GM19397 (cell line): ENCODE data around the gene SORCS2.

ENCODE experiments used
- ATAC-seq: cut with Tn5 transposase; IDR thresholded peaks from one replicate; pipeline ENCODE4 v1.9.1; 2021; ENCODE audit warnings: mild to moderate bottlenecking, moderate library complexity; ENCODE audit not compliant: unreplicated experiment

The SORCS2 gene

GRCh38 chr4:7709431-7709830 is 517.1 kb downstream of the SORCS2 start:
- no peak for ATAC-seq

- ATAC-seq = no peak
These were observed 517.8 kb downstream of the SORCS2 start for GRCh38 chr4:7710126-7710525.

GRCh38 chr4:7710576-7711306 is 518.4 kb downstream of the SORCS2 start:
- ATAC-seq = no peak

- ATAC-seq = no peak
These were observed 519.1 kb downstream of the SORCS2 start for GRCh38 chr4:7711307-7711963.

- no peak for ATAC-seq
These were observed 519.8 kb downstream of the SORCS2 start for GRCh38 chr4:7712021-7712671.

- no peak for ATAC-seq
These were observed 521.4 kb downstream of the SORCS2 start for GRCh38 chr4:7713757-7714156.

GRCh38 chr4:7714176-7714575 is 521.8 kb downstream of the SORCS2 start:
- no peak for ATAC-seq

GRCh38 chr4:7714738-7715137 is 522.4 kb downstream of the SORCS2 start:
- no peak for ATAC-seq

GRCh38 chr4:7715271-7716009 is 523.1 kb downstream of the SORCS2 start:
- no peak for ATAC-seq

- ATAC-seq = no peak
These were observed 523.8 kb downstream of the SORCS2 start for GRCh38 chr4:7716010-7716721.

- ATAC-seq = no peak
These were observed 524.8 kb downstream of the SORCS2 start for GRCh38 chr4:7717161-7717560.

GRCh38 chr4:7717946-7718490 is 525.7 kb downstream of the SORCS2 start:
- no peak for ATAC-seq

- ATAC-seq = no peak
These were observed 527.2 kb downstream of the SORCS2 start for GRCh38 chr4:7719354-7720174.

GRCh38 chr4:7721984-7722551 is 529.7 kb downstream of the SORCS2 start:
- no peak for ATAC-seq

GRCh38 chr4:7722766-7723387 is 530.5 kb downstream of the SORCS2 start:
- no peak for ATAC-seq

- no peak for ATAC-seq
These were observed 531.3 kb downstream of the SORCS2 start for GRCh38 chr4:7723625-7724024.

GRCh38 chr4:7725951-7726350 is 533.6 kb downstream of the SORCS2 start:
- ATAC-seq = no peak

- no peak for ATAC-seq
These were observed 534.5 kb downstream of the SORCS2 start for GRCh38 chr4:7726665-7727413.
